GM18868 (cell line): Measurements from ENCODE around the gene PLEKHD1.
"Not testable (repeated sequence)": the region's sequence is repeated elsewhere in the genome, so short reads cannot be mapped to it uniquely, and the experiment has no call there.

Experiments
- ATAC-seq: cut with Tn5 transposase; IDR thresholded peaks from one replicate; pipeline ENCODE4 v1.9.1; 2021; ENCODE audit warnings: mild to moderate bottlenecking, moderate library complexity; ENCODE audit not compliant: unreplicated experiment

Gene PLEKHD1

GRCh38 chr14:69484444-69485314 lies at the start of gene PLEKHD1:
Gene PLEKHD1, plus strand, starts transcription at chr14:69484728. Its CDS starts 238 bp downstream, at chr14:69484966.
- no peak for ATAC-seq

- no peak for ATAC-seq
Observed at GRCh38 chr14:69439521-69440270, 44.8 kb upstream of the PLEKHD1 start.

GRCh38 chr14:69441948-69442347 lies 42.6 kb upstream of the PLEKHD1 start:
- peak; percentile 84 for ATAC-seq

- no peak for ATAC-seq
Observed at GRCh38 chr14:69443296-69443805, 41.2 kb upstream of the PLEKHD1 start.

- no peak for ATAC-seq
Observed at GRCh38 chr14:69449216-69449615, 35.3 kb upstream of the PLEKHD1 start.

GRCh38 chr14:69451941-69452340 lies 32.6 kb upstream of the PLEKHD1 start:
- no peak for ATAC-seq

GRCh38 chr14:69458350-69458749 lies 26.2 kb upstream of the PLEKHD1 start:
- ATAC-seq, result no peak

GRCh38 chr14:69459122-69459521 lies 25.4 kb upstream of the PLEKHD1 start:
- ATAC-seq, result no peak

GRCh38 chr14:69460093-69460701 lies 24.3 kb upstream of the PLEKHD1 start:
- peak; percentile 56 for ATAC-seq

GRCh38 chr14:69464379-69464778 lies 20.1 kb upstream of the PLEKHD1 start:
- ATAC-seq, result no peak

GRCh38 chr14:69464829-69465228 lies 19.7 kb upstream of the PLEKHD1 start:
- no peak for ATAC-seq

- no peak for ATAC-seq
Observed at GRCh38 chr14:69468949-69469348, 15.6 kb upstream of the PLEKHD1 start.

- no peak for ATAC-seq
Observed at GRCh38 chr14:69471436-69471835, 13.1 kb upstream of the PLEKHD1 start.

GRCh38 chr14:69471916-69472315 lies 12.6 kb upstream of the PLEKHD1 start:
- ATAC-seq, result no peak

GRCh38 chr14:69473260-69473659 lies 11.3 kb upstream of the PLEKHD1 start:
- no peak for ATAC-seq

- ATAC-seq, result no peak
Observed at GRCh38 chr14:69473946-69474345, 10.6 kb upstream of the PLEKHD1 start.

GRCh38 chr14:69475194-69475818 lies 9.2 kb upstream of the PLEKHD1 start:
- ATAC-seq, result no peak

GRCh38 chr14:69476824-69477450 lies 7.6 kb upstream of the PLEKHD1 start:
- ATAC-seq, result not testable (repeated sequence)

GRCh38 chr14:69478055-69478454 lies 6.5 kb upstream of the PLEKHD1 start:
- not testable (repeated sequence) for ATAC-seq

GRCh38 chr14:69479696-69480095 lies 4.8 kb upstream of the PLEKHD1 start:
- ATAC-seq, result no peak
